ENCODE data around the gene CEP112.

Gene CEP112

GRCh38 chr17:65900216-65900615 lies 291.7 kb downstream of the CEP112 start:
- H3K4me3 ChIP-seq (replicated peaks; ENCODE audit: low read depth, low read length) = no peak overlapping the region
- no peak for TF ChIP-seq CTCF (IDR thresholded peaks at IDR 0.05; ENCODE audit: low read depth, low read length, missing control alignments)
- no peak for DNase-seq (ENCODE audit: extremely low read depth, low read depth)

GRCh38 chr17:65898651-65899050 lies 293.3 kb downstream of the CEP112 start:
- no peak for TF ChIP-seq CTCF (IDR thresholded peaks at IDR 0.05; ENCODE audit: low read depth, low read length, missing control alignments)
- H3K4me3 ChIP-seq (replicated peaks; ENCODE audit: low read depth, low read length) = no peak overlapping the region
- DNase-seq (ENCODE audit: extremely low read depth, low read depth) = no peak

GRCh38 chr17:65896889-65897288 lies 295.0 kb downstream of the CEP112 start:
- no peak overlapping the region for H3K4me3 ChIP-seq (replicated peaks; ENCODE audit: low read depth, low read length)
- DNase-seq (ENCODE audit: extremely low read depth, low read depth) = no peak
- no peak for TF ChIP-seq CTCF (IDR thresholded peaks at IDR 0.05; ENCODE audit: low read depth, low read length, missing control alignments)

GRCh38 chr17:65895969-65896368 lies 296.0 kb downstream of the CEP112 start:
- no peak overlapping the region for H3K4me3 ChIP-seq (replicated peaks; ENCODE audit: low read depth, low read length)
- DNase-seq (ENCODE audit: extremely low read depth, low read depth) = no peak
- TF ChIP-seq CTCF (IDR thresholded peaks at IDR 0.05; ENCODE audit: low read depth, low read length, missing control alignments) = no peak

- no peak for DNase-seq (ENCODE audit: extremely low read depth, low read depth)
- no peak overlapping the region for H3K4me3 ChIP-seq (replicated peaks; ENCODE audit: low read depth, low read length)
- no peak for TF ChIP-seq CTCF (IDR thresholded peaks at IDR 0.05; ENCODE audit: low read depth, low read length, missing control alignments)
These were observed 298.1 kb downstream of the CEP112 start for GRCh38 chr17:65893692-65894279.

GRCh38 chr17:65892912-65893377 lies 299.0 kb downstream of the CEP112 start:
- no peak for TF ChIP-seq CTCF (IDR thresholded peaks at IDR 0.05; ENCODE audit: low read depth, low read length, missing control alignments)
- no peak for DNase-seq (ENCODE audit: extremely low read depth, low read depth)
- no peak overlapping the region for H3K4me3 ChIP-seq (replicated peaks; ENCODE audit: low read depth, low read length)

- TF ChIP-seq CTCF (IDR thresholded peaks at IDR 0.05; ENCODE audit: low read depth, low read length, missing control alignments) = no peak
- no peak overlapping the region for H3K4me3 ChIP-seq (replicated peaks; ENCODE audit: low read depth, low read length)
- DNase-seq (ENCODE audit: extremely low read depth, low read depth) = no peak
These were observed 300.6 kb downstream of the CEP112 start for GRCh38 chr17:65891231-65891735.
